ENCODE data around the gene CLDN18.

The CLDN18 gene

DNA sequence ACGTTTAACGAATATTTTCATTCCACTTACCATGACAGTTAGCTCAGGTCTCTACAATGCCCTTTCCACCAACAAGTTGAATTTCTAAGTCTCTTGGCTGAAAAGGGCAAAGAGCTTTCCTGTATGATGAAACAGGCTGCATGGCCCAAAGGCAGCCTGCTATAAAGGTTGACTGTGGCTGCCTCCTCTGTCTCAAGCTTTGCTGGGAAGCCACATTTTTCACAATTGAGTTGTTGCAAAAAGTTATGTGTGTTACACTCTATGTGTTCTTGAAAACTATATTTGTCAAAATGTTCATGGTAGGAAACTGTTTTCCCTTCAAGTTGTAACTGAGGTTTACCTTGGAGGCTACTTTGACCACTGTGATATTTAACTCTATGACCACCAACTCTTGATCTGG, 56.0 kb downstream of the CLDN18 start:
- ATAC-seq, result no peak

DNA sequence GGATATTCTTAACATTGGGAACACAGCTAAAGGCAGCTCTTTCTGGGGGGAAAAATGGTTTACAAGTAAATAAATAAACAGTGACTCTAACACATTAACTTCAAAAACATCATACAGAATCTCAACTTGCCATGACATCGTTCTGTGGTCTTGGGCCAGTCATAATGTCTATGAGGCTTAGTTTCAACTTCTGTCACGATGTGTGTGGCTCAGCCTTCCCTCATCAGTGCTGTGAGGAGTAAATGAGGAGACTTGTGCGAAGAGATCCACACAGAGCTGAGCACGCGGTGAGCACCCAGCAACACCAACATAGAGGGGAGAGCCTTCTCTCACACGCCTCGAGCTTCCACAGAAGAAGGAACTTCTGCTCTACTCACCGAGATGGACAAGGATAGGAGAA, 56.4 kb downstream of the CLDN18 start:
- peak; percentile 68 to 74 for ATAC-seq

DNA sequence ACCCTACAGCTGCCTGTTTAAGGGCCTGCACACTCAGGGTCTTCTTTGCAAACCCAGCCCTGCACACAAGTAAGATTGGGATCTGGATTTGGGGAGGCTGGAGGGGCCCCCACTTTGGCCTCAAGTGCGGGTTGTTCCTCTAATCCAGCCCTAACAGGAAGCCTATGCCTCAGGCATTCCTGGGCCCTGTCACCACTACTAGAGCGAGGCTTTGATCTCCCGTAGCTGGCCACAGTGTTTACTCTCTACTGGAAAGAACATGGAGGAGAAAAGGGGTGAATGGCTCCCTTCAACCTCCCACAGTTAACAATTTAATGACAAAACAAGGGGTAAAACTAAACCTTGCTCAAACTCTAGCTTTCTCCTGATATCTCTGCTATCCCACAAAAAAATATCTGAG, 57.0 kb downstream of the CLDN18 start:
- ATAC-seq, result no peak

DNA sequence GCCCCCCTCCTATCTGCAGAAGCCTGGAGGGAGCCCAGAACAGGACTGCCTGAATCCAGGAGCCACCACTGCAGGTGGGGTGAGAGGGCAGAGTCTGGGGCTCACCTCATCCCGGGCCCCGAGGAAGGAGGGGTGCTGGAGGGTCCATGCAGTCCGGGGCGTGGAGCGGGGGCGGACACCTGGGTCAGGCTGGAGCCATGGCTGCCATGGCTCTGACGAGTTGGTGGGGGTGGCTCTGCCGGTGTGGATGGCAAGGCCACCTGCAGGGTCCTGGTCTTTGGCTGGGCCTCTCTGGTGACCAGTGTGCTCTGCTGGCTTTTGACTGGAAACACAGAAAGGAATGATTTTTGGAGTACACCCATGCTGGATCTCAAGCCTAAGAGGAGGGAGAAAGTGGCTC, 58.1 kb downstream of the CLDN18 start:
- no peak for ATAC-seq

DNA sequence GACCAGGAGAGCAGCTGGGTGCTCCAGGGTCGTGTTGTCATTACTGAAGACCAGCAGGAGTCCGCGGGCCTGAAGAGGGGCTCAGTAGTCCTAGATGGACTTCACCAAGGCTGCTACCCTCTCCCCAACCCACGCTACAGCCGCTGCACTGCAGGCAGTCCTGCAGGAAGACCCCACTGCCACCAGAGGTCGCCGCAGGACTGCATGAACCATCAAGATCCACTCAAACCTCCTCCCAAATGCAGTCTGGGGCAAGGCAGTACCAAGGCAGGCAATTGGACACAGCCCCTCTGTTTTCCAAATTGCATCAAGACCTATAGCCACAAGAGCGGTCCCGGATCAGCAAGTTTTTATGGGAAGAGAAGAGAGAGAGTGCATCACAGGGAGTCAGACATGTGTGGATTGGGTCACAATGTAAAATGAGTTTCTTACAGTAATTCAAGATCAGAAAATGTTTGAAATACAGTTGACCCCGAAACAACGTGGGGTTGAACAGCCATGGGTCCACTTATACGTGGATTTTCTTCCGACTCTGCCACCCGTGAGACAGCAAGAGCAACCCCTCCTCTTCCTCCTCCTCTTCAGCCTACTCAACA, 58.7 kb downstream of the CLDN18 start:
- peak; percentile 39 to 62 for ATAC-seq

DNA sequence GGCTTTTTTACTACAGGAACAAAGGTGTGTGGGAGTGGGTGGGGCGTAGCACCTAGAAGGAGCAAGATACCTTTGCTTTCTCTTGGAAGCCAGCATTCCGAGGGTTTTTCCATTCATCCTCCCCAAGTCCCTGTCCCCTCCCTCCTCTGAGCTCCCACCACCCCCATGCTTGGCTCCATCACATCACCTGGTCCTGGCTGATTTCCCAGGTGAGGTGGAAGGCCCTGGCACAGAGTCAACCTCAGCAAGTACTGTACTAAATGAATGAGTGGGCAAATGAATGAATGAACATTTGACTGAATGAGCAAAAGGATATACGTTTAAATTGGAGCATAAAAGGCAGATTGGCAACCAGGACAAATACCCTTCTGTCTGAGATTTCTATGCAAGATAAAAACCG, 60.0 kb downstream of the CLDN18 start:
- no peak for ATAC-seq

DNA sequence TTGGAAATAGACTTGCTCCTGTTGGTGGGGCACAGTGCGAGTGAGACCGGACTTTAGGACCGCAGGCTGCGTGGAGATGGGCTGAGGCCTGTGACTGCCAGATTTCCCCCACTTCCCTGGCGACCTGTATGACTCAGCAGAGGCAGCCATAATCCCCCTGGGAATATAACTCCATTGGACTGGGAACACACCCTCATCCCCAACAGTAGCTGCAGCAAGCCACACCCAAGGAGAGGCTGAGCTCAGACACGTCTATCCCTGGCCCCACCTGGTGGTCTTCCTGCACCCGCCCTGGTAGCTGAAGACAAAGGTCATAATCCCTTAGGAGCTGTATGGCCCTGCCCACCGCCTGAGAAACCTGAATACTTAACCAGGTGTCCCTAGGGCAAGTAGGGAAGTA, 62.8 kb downstream of the CLDN18 start:
- ATAC-seq, result no peak

DNA sequence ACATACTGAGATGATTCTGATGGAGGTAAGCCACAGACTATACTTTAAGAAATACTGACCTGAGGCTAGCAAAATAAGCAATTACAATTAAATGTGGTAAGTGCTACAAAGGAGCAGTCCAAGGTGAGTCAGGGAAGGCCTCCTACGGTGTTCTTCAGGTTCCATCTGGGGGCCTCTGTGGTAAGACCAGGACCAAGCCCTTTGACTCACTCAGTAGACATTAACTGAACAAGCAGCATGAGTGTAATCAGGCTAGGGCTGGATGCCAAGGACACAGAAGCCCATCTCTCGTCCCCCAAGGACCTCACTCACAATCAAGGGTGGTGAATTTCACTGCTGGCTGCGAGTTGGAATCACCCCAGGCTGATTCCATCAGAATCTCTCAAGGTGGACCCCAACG, 68.1 kb downstream of the CLDN18 start:
- no peak for ATAC-seq

DNA sequence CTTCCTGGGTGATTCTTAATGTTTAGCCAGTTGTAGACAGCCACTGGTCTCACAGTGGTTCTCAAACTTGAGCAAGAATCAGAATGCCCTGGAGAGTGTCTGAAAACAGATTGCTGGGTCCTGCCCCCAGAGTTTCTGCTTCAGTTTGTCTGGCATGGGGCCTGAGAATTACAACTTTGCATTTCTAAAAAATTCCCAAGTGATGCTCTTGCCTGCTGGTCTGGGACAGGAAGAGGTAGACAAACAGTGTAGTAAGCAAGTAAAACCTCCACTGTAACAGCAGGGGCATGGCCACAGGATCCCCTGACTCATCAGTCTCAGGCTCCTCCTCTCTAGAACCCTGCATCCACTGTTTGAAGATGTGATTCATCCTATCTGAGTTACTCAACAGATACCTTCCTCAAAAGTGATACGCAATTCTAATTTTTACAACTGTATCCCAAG, 69.0 kb downstream of the CLDN18 start:
- ATAC-seq, result no peak

DNA sequence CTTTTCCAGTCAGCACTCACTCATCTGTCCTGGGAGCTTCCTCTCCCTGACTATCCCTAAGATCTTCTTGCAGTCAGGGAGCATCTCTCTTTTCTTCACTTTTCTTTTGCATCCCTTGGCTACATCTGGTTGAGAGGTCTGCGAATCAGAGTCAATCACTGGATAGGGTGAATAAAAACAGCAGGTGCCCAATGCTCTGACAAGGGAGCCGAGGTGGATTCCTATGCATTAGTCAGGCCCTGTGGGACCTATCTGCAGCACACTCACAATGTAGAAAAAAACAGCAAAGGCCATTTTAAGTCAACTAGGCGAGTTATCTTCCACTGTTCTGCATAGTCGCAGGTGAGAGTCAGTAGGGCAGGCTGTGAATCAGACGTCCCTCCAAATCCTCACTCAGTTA, 69.9 kb downstream of the CLDN18 start:
- no peak for ATAC-seq

DNA sequence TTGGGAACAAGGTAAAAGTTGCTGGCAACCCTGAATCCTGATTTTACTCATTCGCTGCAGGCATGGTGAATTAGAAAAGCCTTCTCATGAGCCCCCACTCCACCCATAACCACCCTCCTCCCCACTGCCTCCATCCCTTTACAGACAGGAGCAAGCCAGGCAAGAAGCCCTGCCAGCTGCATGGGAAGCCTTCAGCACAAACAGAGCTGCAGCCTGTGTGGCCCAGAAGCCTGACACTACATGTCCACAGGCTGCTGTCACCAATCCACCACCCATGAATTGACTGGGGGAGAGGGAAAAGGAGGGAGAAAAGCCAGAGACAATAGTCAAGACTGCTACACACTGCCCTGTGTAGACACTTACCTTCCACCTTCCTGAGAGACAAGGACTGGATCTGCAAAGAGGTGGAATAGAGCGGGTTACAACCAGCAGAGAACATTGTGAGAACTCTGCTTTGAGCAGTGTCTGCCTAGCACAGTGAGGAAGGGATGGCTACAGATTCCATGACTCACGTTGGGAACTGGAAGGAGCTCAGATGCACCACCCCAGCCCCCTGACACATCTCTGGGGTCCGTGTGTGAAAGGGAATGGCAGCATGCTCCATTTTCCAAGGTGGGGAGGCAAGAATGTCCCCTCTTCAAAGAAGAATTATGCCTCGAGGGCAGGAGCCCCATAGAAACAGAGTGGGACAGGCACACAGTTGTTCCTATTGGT, 71.6 kb downstream of the CLDN18 start:
- ATAC-seq, result no peak

DNA sequence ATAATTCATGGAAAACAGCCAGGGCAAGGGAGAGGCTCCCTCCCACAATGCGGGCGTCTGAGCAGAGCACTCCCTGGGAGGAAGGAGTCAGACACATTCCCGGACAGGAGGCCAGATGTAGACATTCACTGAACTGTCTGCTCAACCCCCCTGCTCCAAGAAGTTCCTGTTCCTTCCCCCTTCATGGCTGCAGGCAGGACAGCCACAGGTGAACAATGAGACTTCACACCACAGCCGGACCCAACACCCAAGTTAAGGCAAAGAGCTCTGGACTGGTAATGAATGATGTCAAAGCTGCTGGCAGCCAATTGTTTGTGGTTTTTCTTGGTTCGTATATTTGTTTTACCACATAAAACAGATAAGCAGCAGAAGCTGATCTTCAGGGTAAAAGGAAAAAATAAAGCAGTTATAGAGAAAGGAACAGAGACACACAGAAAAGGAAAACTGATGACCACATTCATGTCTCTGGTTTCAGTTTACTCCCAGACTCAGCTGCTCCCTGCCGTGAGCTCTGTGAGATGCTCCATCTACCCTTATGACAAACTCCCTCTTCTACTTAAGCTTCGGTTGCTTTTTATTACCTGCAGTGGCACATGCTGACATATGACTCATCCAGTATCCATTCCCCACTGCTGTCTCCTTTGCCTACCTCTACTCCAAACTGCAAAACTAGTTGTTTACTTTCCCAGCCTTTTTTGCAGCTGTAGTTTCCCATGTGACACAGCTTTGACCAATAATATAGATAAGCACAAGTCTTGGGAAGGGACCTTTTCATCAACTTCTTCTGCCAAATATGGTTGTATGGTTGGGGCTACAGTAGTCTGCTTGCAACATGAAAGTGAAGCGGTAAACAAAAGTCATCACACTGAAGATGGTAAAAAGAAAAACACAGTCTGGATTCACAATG, 72.4 kb downstream of the CLDN18 start:
- peak; percentile 42 to 59 for ATAC-seq

DNA sequence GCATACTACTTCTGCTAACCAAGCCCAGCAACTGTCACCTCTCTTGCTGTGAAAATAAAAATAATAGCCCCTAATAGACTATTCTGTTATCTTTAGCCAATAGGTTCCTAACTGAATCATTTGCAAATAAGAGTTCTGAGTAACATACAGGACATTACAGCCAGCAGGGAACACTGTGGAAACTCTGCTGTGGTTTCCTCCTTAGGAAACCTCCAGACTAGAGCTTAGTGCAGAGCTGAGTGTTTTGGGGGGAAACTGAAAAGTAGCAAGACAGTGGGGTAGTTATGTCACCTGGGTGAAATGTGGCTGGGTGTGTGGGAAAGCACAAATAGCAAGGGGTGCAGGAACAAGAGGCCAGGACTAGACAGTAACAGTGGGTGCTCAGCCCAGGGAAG, 73.0 kb downstream of the CLDN18 start:
- no peak for ATAC-seq

Measured in activated CD4-positive, CD25-positive, alpha-beta regulatory T cell treated with anti-CD3 and anti-CD28 coated beads, Interleukin-2, amount 50 U/mL, for 24 hours (primary cell).